ENCODE results near the gene TMEM100. TPM values are rescaled to one million over a fixed set of nuclear protein-coding genes. Genes with fewer than 3 reads are reported as not detected.

The TMEM100 gene
- total and polyA plus RNA-seq, 10 of the 15 experiments (the other 5 are each of a cell fraction or from before 2014, with no cell fraction given), result not detected

DNA sequence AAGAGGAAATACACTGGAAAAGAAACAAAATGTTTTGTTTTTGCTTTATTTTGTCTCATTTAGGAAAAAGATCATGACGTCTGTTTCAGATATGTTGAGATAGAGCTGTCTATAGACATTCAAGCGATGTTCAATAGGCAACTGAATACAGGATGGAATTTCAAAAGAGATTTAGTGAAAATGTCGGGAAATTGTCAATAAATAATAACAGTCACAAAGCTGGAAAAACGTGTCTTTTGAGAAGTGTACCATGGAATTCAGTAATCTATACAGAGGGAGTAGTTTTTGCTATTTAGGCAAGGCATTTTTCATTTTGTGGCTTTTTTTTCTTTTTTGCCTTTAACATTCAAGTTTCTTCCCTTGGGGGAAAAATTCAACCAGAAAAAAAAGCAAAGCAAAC lies 33.0 kb downstream of the TMEM100 start:
- CTCF ChIA-PET, result interaction anchor here (0.6 to 1.1 kb wide), 2 partner anchors 88 to 163 kb away, joined by 3 read pairs; no protein-coding TSS in a partner anchor
- RAD21 ChIA-PET (ENCODE audit: unreplicated experiment), result no interaction called here
- H2AFZ ChIP-seq (ENCODE audit: control insufficient read depth, low read depth, low read length), result no peak overlapping the region
- no peaks in the 10 kb centered on the region; a peak in 1 of 4 replicates for H3K27me3 ChIP-seq (replicated peaks in 1 of 2; ENCODE audit: control insufficient read depth in 2 of 2, insufficient read depth in 2 of 2, low read length in 1 of 2)
- in situ Hi-C loops (cut with MboI) (no loop called here), intact Hi-C loops (cut with micrococcal nuclease; ENCODE audit: unreplicated experiment) (no loop called here)
- H3K4me3 ChIP-seq, result no peak overlapping the region
- no peaks in the 10 kb centered on the region for H3K4me1 ChIP-seq (ENCODE audit: control insufficient read depth, insufficient read depth, low read length)
- ATAC-seq, result no peak
- no TSS peak for BruUV-seq (replicated peaks)
- TF ChIP-seq CEBPB (IDR thresholded peaks at IDR 0.05; ENCODE audit: borderline replicate concordance in 1 of 2, low read depth in 2 of 2, low read length in 2 of 2) (no peak), MYC (IDR thresholded peaks at IDR 0.05; ENCODE audit: insufficient read depth, insufficient read length, insufficient replicate concordance, low read length, severe bottlenecking) (no peak), EGR1 (IDR thresholded peaks at IDR 0.05; ENCODE audit: borderline replicate concordance in 1 of 2, low read depth in 2 of 2, low read length in 2 of 2) (no peak), SREBF2 (IDR thresholded peaks at IDR 0.05; ENCODE audit: low read length) (no peak), CHD2 (IDR thresholded peaks at IDR 0.05; ENCODE audit: borderline replicate concordance, low read depth, low read length) (no peak)
- no peak overlapping the region for H3K27ac ChIP-seq (ENCODE audit: control insufficient read depth, insufficient read depth)
- POLR2A ChIA-PET, result no interaction called here
- no peaks in the 10 kb centered on the region for H3K79me2 ChIP-seq (ENCODE audit: control insufficient read depth, insufficient read depth, low read length)
- no peaks in the 10 kb centered on the region for H4K20me1 ChIP-seq (ENCODE audit: control insufficient read depth, insufficient read depth)
- WGBS (ENCODE audit: insufficient coverage, insufficient replicate concordance, low lambda C conversion rate, missing lambda C conversion rate), result 20% methylated on average over 4 of the region's 4 CpGs
- DNase-seq (ENCODE audit: low read depth, low spot score), result no peak
- SMC1A ChIA-PET (ENCODE audit: uncharacterized antibody, unreplicated experiment), result no interaction called here
- no peaks in the 10 kb centered on the region for H3K36me3 ChIP-seq (ENCODE audit: control insufficient read depth in 2 of 2, insufficient read depth in 2 of 2, low read length in 1 of 2)
- H3K4me2 ChIP-seq (ENCODE audit: control insufficient read depth, insufficient read depth), result no peak overlapping the region
- no peaks in the 10 kb centered on the region for H3K9me3 ChIP-seq (replicated peaks; ENCODE audit: control insufficient read depth, insufficient read depth, low read length)
- H3K9ac ChIP-seq (ENCODE audit: control insufficient read depth, insufficient read depth, low read length), result no peak overlapping the region
- no peak for FAIRE-seq

DNA sequence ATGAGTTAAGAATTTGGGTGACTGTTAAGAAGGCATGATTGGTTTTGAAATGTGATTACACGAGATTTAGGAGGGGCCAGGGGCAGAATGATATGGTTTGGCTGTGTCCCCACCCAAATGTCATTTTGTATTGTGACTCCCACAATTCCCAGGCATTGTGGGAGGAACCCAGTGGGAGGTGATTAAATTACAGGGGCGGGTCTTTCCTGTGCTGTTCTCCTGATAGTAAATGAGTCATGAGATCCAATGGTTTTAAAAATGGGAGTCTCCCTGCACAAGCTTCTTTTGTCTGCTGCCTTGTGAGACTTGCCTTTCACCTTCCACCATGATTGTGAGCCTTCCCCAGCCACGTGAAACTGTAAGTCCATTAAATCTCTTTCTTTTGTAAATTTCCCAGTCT lies 34.6 kb downstream of the TMEM100 start:
- SMC1A ChIA-PET (ENCODE audit: uncharacterized antibody, unreplicated experiment), result no interaction called here
- H3K9ac ChIP-seq (ENCODE audit: control insufficient read depth, insufficient read depth, low read length), result no peak overlapping the region
- WGBS (ENCODE audit: insufficient coverage, insufficient replicate concordance, low lambda C conversion rate, missing lambda C conversion rate), result 0% methylated on average over 3 of the region's 3 CpGs
- DNase-seq (ENCODE audit: low read depth, low spot score) (no peak), FAIRE-seq (no peak), ATAC-seq (no peak)
- POLR2A ChIA-PET, result no interaction called here
- no peak overlapping the region for H3K4me2 ChIP-seq (ENCODE audit: control insufficient read depth, insufficient read depth)
- no peaks in the 10 kb centered on the region for H3K36me3 ChIP-seq (ENCODE audit: control insufficient read depth in 2 of 2, insufficient read depth in 2 of 2, low read length in 1 of 2)
- RAD21 ChIA-PET (ENCODE audit: unreplicated experiment), result no interaction called here
- H3K4me1 ChIP-seq (ENCODE audit: control insufficient read depth, insufficient read depth, low read length), result no peaks in the 10 kb centered on the region
- H3K9me3 ChIP-seq (replicated peaks; ENCODE audit: control insufficient read depth, insufficient read depth, low read length), result no peaks in the 10 kb centered on the region
- CTCF ChIA-PET, result no interaction called here
- no peaks in the 10 kb centered on the region for H3K79me2 ChIP-seq (ENCODE audit: control insufficient read depth, insufficient read depth, low read length)
- in situ Hi-C loops (cut with MboI) (no loop called here), intact Hi-C loops (cut with micrococcal nuclease; ENCODE audit: unreplicated experiment) (no loop called here)
- no peak overlapping the region for H3K4me3 ChIP-seq
- no TSS peak for BruUV-seq (replicated peaks)
- no peak overlapping the region for H3K27ac ChIP-seq (ENCODE audit: control insufficient read depth, insufficient read depth)
- no peaks in the 10 kb centered on the region; a peak in 1 of 4 replicates for H3K27me3 ChIP-seq (replicated peaks in 1 of 2; ENCODE audit: control insufficient read depth in 2 of 2, insufficient read depth in 2 of 2, low read length in 1 of 2)
- H4K20me1 ChIP-seq (ENCODE audit: control insufficient read depth, insufficient read depth), result no peaks in the 10 kb centered on the region
- no peak overlapping the region for H2AFZ ChIP-seq (ENCODE audit: control insufficient read depth, low read depth, low read length)
- TF ChIP-seq, protein P1, sequence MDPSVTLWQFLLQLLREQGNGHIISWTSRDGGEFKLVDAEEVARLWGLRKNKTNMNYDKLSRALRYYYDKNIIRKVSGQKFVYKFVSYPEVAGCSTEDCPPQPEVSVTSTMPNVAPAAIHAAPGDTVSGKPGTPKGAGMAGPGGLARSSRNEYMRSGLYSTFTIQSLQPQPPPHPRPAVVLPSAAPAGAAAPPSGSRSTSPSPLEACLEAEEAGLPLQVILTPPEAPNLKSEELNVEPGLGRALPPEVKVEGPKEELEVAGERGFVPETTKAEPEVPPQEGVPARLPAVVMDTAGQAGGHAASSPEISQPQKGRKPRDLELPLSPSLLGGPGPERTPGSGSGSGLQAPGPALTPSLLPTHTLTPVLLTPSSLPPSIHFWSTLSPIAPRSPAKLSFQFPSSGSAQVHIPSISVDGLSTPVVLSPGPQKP (IDR thresholded peaks at IDR 0.05; ENCODE audit: low read depth, low read length), result no peak
- TF ChIP-seq MYB (IDR thresholded peaks at IDR 0.05; ENCODE audit: borderline replicate concordance, low read depth, low read length) (no peak), NFIC (IDR thresholded peaks at IDR 0.05; ENCODE audit: low read depth, low read length) (no peak), FOXK2 (IDR thresholded peaks at IDR 0.05) (no peak), IKZF1 (conservative IDR thresholded peaks at IDR 0.05) (no peak), MTA2 (IDR thresholded peaks at IDR 0.05; ENCODE audit: low read depth) (no peak), NR2C2 (IDR thresholded peaks at IDR 0.05; ENCODE audit: borderline replicate concordance, control insufficient read depth, insufficient read length, low read depth) (no peak)
- TF ChIP-seq, protein P2, sequence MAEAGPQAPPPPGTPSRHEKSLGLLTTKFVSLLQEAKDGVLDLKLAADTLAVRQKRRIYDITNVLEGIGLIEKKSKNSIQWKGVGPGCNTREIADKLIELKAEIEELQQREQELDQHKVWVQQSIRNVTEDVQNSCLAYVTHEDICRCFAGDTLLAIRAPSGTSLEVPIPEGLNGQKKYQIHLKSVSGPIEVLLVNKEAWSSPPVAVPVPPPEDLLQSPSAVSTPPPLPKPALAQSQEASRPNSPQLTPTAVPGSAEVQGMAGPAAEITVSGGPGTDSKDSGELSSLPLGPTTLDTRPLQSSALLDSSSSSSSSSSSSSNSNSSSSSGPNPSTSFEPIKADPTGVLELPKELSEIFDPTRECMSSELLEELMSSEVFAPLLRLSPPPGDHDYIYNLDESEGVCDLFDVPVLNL (IDR thresholded peaks at IDR 0.05; ENCODE audit: low read depth, low read length), result no peak
- TF ChIP-seq, protein P3, sequence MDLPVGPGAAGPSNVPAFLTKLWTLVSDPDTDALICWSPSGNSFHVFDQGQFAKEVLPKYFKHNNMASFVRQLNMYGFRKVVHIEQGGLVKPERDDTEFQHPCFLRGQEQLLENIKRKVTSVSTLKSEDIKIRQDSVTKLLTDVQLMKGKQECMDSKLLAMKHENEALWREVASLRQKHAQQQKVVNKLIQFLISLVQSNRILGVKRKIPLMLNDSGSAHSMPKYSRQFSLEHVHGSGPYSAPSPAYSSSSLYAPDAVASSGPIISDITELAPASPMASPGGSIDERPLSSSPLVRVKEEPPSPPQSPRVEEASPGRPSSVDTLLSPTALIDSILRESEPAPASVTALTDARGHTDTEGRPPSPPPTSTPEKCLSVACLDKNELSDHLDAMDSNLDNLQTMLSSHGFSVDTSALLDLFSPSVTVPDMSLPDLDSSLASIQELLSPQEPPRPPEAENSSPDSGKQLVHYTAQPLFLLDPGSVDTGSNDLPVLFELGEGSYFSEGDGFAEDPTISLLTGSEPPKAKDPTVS (IDR thresholded peaks at IDR 0.05; ENCODE audit: low read depth, low read length), result no peak

Data from GM12878 (cell line).